ENCODE measurements around the gene CNTFR. TPM values are rescaled to one million over a fixed set of nuclear protein-coding genes. Genes with fewer than 3 reads are reported as not detected.

Gene CNTFR
- total RNA-seq, 1 donor from 2014 or later, result 2.5 TPM

DNA sequence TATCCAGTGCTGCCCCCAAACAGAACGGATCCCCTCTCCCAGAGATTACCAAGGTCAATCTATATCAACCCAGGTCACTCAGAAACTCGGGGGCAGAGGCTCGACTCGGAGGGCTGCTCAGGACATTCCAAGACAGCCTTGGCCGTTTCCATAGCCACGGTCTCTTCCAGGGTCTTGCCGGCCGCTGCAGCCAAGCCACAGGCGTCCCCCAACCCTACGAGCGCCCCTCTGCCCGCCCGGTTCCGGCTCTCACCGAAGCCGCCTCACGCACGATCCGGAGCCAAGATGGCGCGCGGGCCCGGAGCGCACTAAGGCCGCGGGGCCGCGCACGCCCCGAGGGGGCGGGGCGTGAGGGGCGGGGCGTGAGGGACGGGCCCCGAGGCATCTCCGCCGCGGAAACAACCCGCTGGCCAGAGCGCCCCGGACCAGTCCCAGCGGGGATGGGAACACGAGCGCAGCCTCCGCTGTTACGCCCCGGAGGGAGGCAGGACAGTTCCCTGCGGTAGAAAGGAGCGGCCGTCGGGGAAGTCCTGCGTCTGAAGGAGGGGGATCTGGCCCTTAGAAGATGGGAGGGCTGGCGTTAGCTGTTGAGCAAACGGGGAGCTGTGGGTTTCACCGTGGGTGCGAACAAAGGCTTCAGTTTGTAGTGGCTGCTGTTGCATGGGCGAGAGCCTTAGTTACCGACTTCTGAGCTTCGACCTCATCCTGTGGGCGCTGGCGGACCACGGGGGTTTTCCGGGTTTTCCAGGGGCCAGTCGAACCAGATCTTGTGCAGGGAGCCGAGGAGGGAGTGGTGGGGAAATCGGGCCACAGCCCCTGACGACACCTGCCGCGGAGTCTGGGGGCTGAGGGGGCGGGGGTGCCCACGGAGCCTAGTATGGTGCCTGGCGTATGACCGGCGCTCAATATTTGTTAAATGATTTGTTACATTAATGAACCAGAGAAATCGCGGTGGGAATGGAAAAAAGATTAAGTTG lies 22.6 kb upstream of the CNTFR start, which contains the start of gene RPP25L:
Gene RPP25L, minus strand, starts transcription at position 287 of the 977 bp plus-strand sequence. CDS start 801 bp downstream, outside the sequence.
- Histone ChIP-seq H3K27me3 (ENCODE audit: low read depth) (no peaks in the 10 kb centered on the region), H3K4me3 (peak within 1 kb of the TSS; percentile 78), H3K9me3 (no peaks in the 10 kb centered on the region), H3K36me3 (peaks cover 36% of the 10 kb centered on the region), H3K27ac (peak within 1 kb of the TSS; percentile 89), H3K4me1 (peaks cover 21% of the 10 kb centered on the region)
- ATAC-seq, result peak; percentile 97 to 99
- TF ChIP-seq, protein P1, sequence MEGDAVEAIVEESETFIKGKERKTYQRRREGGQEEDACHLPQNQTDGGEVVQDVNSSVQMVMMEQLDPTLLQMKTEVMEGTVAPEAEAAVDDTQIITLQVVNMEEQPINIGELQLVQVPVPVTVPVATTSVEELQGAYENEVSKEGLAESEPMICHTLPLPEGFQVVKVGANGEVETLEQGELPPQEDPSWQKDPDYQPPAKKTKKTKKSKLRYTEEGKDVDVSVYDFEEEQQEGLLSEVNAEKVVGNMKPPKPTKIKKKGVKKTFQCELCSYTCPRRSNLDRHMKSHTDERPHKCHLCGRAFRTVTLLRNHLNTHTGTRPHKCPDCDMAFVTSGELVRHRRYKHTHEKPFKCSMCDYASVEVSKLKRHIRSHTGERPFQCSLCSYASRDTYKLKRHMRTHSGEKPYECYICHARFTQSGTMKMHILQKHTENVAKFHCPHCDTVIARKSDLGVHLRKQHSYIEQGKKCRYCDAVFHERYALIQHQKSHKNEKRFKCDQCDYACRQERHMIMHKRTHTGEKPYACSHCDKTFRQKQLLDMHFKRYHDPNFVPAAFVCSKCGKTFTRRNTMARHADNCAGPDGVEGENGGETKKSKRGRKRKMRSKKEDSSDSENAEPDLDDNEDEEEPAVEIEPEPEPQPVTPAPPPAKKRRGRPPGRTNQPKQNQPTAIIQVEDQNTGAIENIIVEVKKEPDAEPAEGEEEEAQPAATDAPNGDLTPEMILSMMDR (IDR thresholded peaks at IDR 0.05), result no peak
- DNase-seq, result peak; percentile 90
- intact Hi-C loops (cut with DNase I), result no loop called here

DNA sequence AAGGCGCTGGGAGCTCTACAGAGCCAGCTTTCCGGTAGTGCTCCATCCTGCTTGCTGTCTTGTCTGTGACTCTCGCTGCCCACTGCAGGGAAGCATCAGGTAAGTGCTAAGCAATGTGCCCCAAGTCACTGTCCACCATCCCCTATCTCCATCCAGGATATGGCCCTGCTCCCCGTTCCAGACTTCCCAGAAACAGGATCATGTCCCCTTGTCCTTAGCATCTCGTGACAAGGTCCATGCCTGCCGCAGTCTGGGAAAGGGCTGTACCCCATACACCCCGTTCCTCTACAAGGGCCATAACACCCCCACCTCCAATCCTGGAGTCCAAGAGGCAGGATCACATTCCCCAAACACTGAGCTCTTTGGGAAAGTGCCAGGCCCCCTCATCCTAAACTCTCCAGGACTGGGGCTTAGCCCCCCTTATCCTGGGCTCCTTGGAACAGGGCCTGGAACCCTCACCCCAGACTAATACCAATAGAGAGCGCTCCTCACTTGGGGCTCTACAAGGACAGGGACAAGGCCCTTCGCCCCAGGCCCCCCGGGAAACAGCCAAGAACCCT lies 21.8 kb upstream of the CNTFR start:
- peaks cover 28% of the 10 kb centered on the region for H3K36me3 ChIP-seq
- peak overlapping the region; percentile 89 for H3K27ac ChIP-seq
- no peaks in the 10 kb centered on the region for H3K27me3 ChIP-seq (ENCODE audit: low read depth)
- no peaks in the 10 kb centered on the region for H3K9me3 ChIP-seq
- peaks cover 21% of the 10 kb centered on the region for H3K4me1 ChIP-seq
- TF ChIP-seq, protein P1 (IDR thresholded peaks at IDR 0.05), result no peak
- ATAC-seq, result peak; percentile 25 to 28
- intact Hi-C loops (cut with DNase I), result no loop called here
- DNase-seq, result peak; percentile 45
- peak overlapping the region; percentile 78 for H3K4me3 ChIP-seq

DNA sequence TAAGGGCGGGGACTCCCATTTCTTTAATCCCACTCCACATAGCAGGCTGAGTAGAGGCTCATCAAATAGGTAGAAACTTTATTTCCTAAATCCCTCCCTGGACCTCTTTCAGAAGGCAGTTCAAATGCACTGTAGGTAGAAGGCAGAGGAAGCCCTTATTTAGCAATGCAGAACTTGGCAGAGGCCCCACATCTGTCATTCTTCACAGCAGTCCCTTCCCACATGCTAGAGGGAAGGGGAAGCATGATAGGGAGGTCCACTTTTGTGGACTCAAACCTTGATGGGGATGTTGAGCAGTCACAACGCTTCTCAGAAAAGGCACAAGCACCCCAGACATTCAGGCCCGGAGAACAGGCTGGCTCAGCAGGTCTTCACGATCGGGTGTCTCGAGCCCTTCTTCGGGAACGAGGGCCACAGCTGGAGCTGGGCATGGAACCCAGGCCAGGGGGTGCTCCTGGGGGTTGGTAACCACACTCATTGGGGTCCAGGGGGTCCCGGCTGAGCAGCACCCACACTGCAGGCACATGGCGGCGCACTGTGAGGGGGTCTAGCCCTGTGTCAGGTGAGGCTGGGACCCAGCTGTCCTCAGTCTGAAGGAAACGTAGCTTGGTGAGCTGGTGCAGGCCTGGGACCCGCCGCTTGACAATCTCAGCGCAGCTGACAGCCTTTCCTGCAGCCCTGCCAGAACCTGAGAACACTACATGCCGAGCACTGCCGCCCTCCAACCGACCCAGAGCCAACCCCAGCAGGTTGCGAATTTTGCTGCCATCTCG lies 21.1 kb upstream of the CNTFR start:
- Histone ChIP-seq H3K4me3 (peak overlapping the region; percentile 78), H3K27ac (no peak overlapping the region), H3K9me3 (no peaks in the 10 kb centered on the region), H3K36me3 (peaks cover 21% of the 10 kb centered on the region), H3K27me3 (ENCODE audit: low read depth) (no peaks in the 10 kb centered on the region), H3K4me1 (peaks cover 21% of the 10 kb centered on the region)
- intact Hi-C loops (cut with DNase I), result no loop called here
- TF ChIP-seq, protein P1 (IDR thresholded peaks at IDR 0.05), result no peak
- ATAC-seq (no peak), DNase-seq (peak; percentile 46)

DNA sequence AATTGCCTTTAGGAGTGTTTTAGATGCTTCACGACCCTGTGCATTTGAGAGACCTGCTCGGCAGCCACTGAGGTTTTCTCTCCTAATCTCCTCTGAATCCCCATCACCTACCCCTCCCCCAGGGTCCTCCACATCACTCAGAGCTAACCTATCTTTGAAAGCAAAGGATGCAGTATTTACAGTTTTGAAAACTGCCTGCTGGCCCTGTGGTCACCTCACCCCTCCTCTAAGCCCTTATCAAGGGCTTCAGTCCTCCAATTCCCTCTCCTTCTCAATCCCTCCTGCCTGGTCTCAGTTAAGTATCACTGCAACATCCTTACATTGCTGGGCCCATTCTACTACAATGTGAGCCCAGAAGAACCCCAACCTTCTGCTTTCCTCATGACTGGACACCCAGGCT lies 17.8 kb upstream of the CNTFR start:
- no peaks in the 10 kb centered on the region for H3K36me3 ChIP-seq
- intact Hi-C loops (cut with DNase I), result loop anchor here (10.0 kb wide), 1 partner anchor 63 kb away; no protein-coding TSS in a partner anchor
- H3K4me1 ChIP-seq, result peaks cover 12% of the 10 kb centered on the region
- no peak for ATAC-seq
- no peak overlapping the region for H3K4me3 ChIP-seq
- no peak for DNase-seq
- H3K27ac ChIP-seq, result no peak overlapping the region
- no peaks in the 10 kb centered on the region for H3K27me3 ChIP-seq (ENCODE audit: low read depth)
- H3K9me3 ChIP-seq, result no peaks in the 10 kb centered on the region
- TF ChIP-seq, protein P1 (IDR thresholded peaks at IDR 0.05), result no peak

DNA sequence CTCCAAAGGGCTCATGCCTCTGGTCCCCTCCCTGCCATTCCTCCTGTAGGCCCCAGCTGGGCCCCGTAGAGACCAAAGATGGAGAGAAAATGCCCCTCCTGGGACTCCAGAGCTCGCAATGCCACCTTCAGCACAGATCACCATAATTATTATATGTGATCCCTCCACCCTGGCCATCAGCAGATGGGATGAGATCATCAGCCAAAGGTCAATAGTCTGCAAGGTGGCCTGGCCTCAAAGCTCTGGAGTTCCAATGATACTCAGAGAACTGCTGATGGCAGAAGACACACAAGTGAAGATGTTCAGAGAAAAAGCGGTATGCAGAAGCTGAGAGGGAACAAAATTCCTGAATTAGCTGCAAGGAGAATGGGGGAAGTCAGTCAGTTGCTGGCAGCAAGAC lies 17.4 kb upstream of the CNTFR start:
- Histone ChIP-seq H3K4me3 (no peak overlapping the region), H3K27ac (no peak overlapping the region), H3K27me3 (ENCODE audit: low read depth) (no peaks in the 10 kb centered on the region), H3K4me1 (peaks cover 10% of the 10 kb centered on the region), H3K9me3 (no peaks in the 10 kb centered on the region), H3K36me3 (no peaks in the 10 kb centered on the region)
- intact Hi-C loops (cut with DNase I), result loop anchor here (10.0 kb wide), 1 partner anchor 62 kb away; no protein-coding TSS in a partner anchor
- ATAC-seq (no peak), DNase-seq (no peak)
- TF ChIP-seq, protein P1 (IDR thresholded peaks at IDR 0.05), result no peak
